Measurements from ENCODE around the gene NELFE. TPM values are rescaled to one million over a fixed set of nuclear protein-coding genes. Genes with fewer than 3 reads are reported as not detected.

NELFE gene
- total RNA-seq, 1 experiment from 2014 or later = 91.4 TPM

DNA sequence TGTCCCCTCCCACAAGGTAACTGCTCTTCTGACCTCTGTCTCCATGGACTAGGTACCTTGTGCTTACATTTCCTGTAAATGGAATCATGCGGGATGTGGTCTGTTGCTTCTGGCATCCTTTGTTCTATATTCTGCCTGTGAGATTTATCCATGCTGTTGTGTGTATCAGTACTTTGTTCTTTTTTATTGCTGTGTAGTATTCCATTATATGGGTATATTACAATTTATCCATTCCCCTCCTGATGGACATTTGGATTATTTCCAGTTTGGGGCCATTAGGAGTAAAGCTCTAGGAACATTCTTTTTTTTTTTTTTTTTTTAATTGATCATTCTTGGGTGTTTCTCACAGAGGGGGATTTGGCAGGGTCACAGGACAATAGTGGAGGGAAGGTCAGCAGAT, 27.8 kb downstream of the NELFE start:
- Histone ChIP-seq H2BK5ac (ENCODE audit: insufficient read length, low read length) (no peak overlapping the region), H3K56ac (ENCODE audit: insufficient read length, low read depth, low read length) (no peak overlapping the region), H4K20me1 (ENCODE audit: control insufficient read depth, insufficient read depth, insufficient read length) (no peaks in the 10 kb centered on the region), H2BK15ac (ENCODE audit: low read depth, low read length) (no peak overlapping the region), H3K23me2 (ENCODE audit: insufficient read length, low read depth, low read length, poor library complexity, severe bottlenecking) (no peaks in the 10 kb centered on the region), H3K4ac (ENCODE audit: low read depth, low read length) (no peak overlapping the region), H3K4me1 (ENCODE audit: insufficient read depth, low read length) (no peaks in the 10 kb centered on the region), H3K14ac (ENCODE audit: insufficient read depth, low read length) (no peak overlapping the region), H3T11ph (ENCODE audit: low read length) (no peak overlapping the region), H2AFZ (ENCODE audit: low read length) (no peak overlapping the region), H2BK20ac (ENCODE audit: low read depth, low read length, poor library complexity, severe bottlenecking) (no peak overlapping the region), H2BK12ac (ENCODE audit: insufficient read length, low read depth, low read length) (no peak overlapping the region), H2AK5ac (ENCODE audit: insufficient read length, low read length) (no peak overlapping the region), H3K9me3 (ENCODE audit: control insufficient read depth, low read depth, low read length) (no peaks in the 10 kb centered on the region), H4K5ac (ENCODE audit: insufficient read length, low read depth, low read length) (no peak overlapping the region), H3K23ac (ENCODE audit: insufficient read length, low read depth, low read length) (no peak overlapping the region), H3K27ac (ENCODE audit: insufficient read length, low read depth, low read length) (no peak overlapping the region), H3K18ac (ENCODE audit: insufficient read length, low read depth, low read length) (no peak overlapping the region), H3K79me2 (ENCODE audit: insufficient read depth, low read length) (no peaks in the 10 kb centered on the region), H3K27me3 (ENCODE audit: insufficient read depth, low read length) (no peaks in the 10 kb centered on the region), H2BK120ac (ENCODE audit: low read depth, low read length, poor library complexity, severe bottlenecking) (no peak overlapping the region), H3K9ac (ENCODE audit: extremely low read depth, insufficient read length, low read length) (no peak overlapping the region), H4K8ac (replicated peaks; ENCODE audit: insufficient read length, low read depth, low read length) (no peak overlapping the region), H3K79me1 (ENCODE audit: insufficient read depth, low read depth, low read length, poor library complexity, severe bottlenecking) (no peaks in the 10 kb centered on the region), H4K91ac (ENCODE audit: insufficient read length, low read depth, low read length) (no peak overlapping the region), H3K4me2 (ENCODE audit: insufficient read depth, insufficient read length, low read length) (no peak overlapping the region)
- no peak for DNase-seq
- Mint-ChIP-seq H3K27me3 (ENCODE audit: low read depth) (peaks cover 14% of the 10 kb centered on the region), H3K4me3 (no peak overlapping the region), H3K4me1 (no peaks in the 10 kb centered on the region; a peak in 1 of 4 replicates), H3K9me3 (peaks cover 15 to 16% of the 10 kb centered on the region in 2 experiments), H3K36me3 (ENCODE audit: insufficient read depth in 1 of 3, low read depth in 3 of 3) (peaks cover 0 to 6% (median 2%) of the 10 kb centered on the region in 3 experiments; a peak in 1 of 7 replicates), H3K27ac (no peak overlapping the region)
- TF ChIP-seq, protein P1, sequence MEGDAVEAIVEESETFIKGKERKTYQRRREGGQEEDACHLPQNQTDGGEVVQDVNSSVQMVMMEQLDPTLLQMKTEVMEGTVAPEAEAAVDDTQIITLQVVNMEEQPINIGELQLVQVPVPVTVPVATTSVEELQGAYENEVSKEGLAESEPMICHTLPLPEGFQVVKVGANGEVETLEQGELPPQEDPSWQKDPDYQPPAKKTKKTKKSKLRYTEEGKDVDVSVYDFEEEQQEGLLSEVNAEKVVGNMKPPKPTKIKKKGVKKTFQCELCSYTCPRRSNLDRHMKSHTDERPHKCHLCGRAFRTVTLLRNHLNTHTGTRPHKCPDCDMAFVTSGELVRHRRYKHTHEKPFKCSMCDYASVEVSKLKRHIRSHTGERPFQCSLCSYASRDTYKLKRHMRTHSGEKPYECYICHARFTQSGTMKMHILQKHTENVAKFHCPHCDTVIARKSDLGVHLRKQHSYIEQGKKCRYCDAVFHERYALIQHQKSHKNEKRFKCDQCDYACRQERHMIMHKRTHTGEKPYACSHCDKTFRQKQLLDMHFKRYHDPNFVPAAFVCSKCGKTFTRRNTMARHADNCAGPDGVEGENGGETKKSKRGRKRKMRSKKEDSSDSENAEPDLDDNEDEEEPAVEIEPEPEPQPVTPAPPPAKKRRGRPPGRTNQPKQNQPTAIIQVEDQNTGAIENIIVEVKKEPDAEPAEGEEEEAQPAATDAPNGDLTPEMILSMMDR (conservative IDR thresholded peaks at IDR 0.05) = no peak
- WGBS (ENCODE audit: extremely low coverage, insufficient read length, low lambda C conversion rate) = no CpG with 5 or more reads among the region's 1 CpG

Measured in H9 (cell line).